ENCODE results near the gene LRRC31.

DNA sequence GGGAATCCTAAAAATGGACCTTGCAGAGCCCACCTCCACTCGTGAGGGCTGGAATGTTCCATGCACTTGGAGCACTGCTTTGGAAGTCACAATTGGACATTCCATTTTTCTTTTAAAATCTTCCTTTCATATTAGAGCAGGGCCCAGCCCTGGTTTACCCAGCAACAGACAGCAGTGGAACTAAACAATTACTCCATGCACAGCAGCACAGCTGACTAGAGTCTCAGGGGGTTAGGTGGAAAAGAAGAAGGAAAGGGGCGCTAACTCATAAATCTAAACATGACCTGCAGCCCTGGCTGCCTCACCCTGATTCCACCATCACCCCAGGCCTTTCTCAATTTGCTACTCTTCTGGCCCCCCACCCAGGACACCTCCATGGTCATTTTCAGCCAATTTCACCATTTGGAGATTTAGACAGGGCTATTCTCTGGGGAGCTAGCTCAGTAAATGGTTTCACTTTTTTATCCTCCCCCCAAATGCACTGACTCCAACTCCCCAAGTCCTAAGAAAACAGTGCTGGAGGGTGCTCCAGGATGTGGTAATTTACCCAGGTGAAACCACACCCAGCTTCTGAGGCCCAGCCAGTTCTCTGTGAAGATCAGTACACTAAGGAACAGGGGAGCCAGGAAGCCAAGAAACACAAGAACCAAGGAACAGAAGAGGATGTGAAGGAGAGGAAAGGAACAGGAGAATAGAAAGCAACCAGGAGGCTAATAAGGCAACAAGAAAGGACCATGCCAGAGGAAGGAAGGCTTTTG is 1.6 kb upstream of the LRRC31 start:
- no peak for TF ChIP-seq POLR2A (IDR thresholded peaks at IDR 0.05; ENCODE audit: control extremely low read depth in 1 of 2, low read depth in 2 of 2, low read length in 2 of 2)
- no peak for TF ChIP-seq EGR1 (IDR thresholded peaks at IDR 0.05; ENCODE audit: borderline replicate concordance, low read depth, low read length)
- TF ChIP-seq, protein P1, sequence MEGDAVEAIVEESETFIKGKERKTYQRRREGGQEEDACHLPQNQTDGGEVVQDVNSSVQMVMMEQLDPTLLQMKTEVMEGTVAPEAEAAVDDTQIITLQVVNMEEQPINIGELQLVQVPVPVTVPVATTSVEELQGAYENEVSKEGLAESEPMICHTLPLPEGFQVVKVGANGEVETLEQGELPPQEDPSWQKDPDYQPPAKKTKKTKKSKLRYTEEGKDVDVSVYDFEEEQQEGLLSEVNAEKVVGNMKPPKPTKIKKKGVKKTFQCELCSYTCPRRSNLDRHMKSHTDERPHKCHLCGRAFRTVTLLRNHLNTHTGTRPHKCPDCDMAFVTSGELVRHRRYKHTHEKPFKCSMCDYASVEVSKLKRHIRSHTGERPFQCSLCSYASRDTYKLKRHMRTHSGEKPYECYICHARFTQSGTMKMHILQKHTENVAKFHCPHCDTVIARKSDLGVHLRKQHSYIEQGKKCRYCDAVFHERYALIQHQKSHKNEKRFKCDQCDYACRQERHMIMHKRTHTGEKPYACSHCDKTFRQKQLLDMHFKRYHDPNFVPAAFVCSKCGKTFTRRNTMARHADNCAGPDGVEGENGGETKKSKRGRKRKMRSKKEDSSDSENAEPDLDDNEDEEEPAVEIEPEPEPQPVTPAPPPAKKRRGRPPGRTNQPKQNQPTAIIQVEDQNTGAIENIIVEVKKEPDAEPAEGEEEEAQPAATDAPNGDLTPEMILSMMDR (IDR thresholded peaks at IDR 0.05; ENCODE audit: control extremely low read depth in 1 of 3, insufficient read depth in 1 of 3, low read depth in 1 of 3, low read length in 3 of 3), result no peak
